Measurements from ENCODE around the gene BIN2. TPM values are rescaled to one million over a fixed set of nuclear protein-coding genes. Genes with fewer than 3 reads are reported as not detected.

BIN2 gene
- total and polyA plus RNA-seq, 9 of the 15 experiments (the other 6 are each of a cell fraction or from before 2014, with no cell fraction given), result 0.04 to 0.39 (median 0.25) TPM; not detected in 1

- TF ChIP-seq ZNF174 (CRISPR knock-in tag; IDR thresholded peaks at IDR 0.05) (no peak), NFXL1 (CRISPR knock-in tag; IDR thresholded peaks at IDR 0.05) (no peak), THRA (IDR thresholded peaks at IDR 0.05) (no peak), KLF10 (CRISPR knock-in tag; IDR thresholded peaks at IDR 0.05) (no peak), ATF4 (CRISPR knock-in tag; IDR thresholded peaks at IDR 0.05) (no peak), BACH1 (tag; IDR thresholded peaks at IDR 0.05) (peak; percentile 93), IRF9 (tag; IDR thresholded peaks at IDR 0.05) (0 out of 2 replicates have a peak, but pooled peaks have one; percentile 66), KAT2B (IDR thresholded peaks at IDR 0.05; ENCODE audit: low read depth, low read length) (no peak), MTA1 (IDR thresholded peaks at IDR 0.05; ENCODE audit: borderline replicate concordance) (peak; percentile 81; the same call in 1 of the 2 replicates), ZC3H8 (IDR thresholded peaks at IDR 0.05) (no peak), ARNT (IDR thresholded peaks at IDR 0.05) (peak; percentile 62 to 92; a peak in 2 of 4 replicates), PCBP2 (IDR thresholded peaks at IDR 0.05; ENCODE audit: low read depth, low read length, poor library complexity, severe bottlenecking) (no peak), SRF (CRISPR knock-in tag; IDR thresholded peaks at IDR 0.05) (no peak), ZNF436 (CRISPR knock-in tag; IDR thresholded peaks at IDR 0.05) (no peak), THAP12 (CRISPR knock-in tag; IDR thresholded peaks at IDR 0.05) (no peak), TBL1XR1 (IDR thresholded peaks at IDR 0.05; ENCODE audit: low read length in 2 of 2) (peak in 1 of 2 experiments; percentile 74; a peak in 1 of 4 replicates), HLTF (IDR thresholded peaks at IDR 0.05) (peak; percentile 78), ZNF764 (CRISPR knock-in tag; IDR thresholded peaks at IDR 0.05; ENCODE audit: low read depth) (no peak), CC2D1A (IDR thresholded peaks at IDR 0.05) (peak; percentile 44), SMAD2 (IDR thresholded peaks at IDR 0.05; ENCODE audit: low read depth, low read length) (no peak), CXXC5 (CRISPR knock-in tag; IDR thresholded peaks at IDR 0.05) (peak; percentile 34), CTCF (IDR thresholded peaks at IDR 0.05 in 2 of 3, conservative IDR thresholded peaks at IDR 0.05 in 1 of 3; ENCODE audit: insufficient read depth in 2 of 3, low read depth in 1 of 3, low read length in 3 of 3) (no peak)
Observed at GRCh38 chr12:51326698-51327439, 2.9 kb upstream of the BIN2 start (continued).

Measured in K562 (cell line).